ENCODE results near the gene ARIH2. TPM values are rescaled to one million over a fixed set of nuclear protein-coding genes. Genes with fewer than 3 reads are reported as not detected.

The ARIH2 gene
- total RNA-seq, 1 donor from 2014 or later, result 82.5 TPM

DNA sequence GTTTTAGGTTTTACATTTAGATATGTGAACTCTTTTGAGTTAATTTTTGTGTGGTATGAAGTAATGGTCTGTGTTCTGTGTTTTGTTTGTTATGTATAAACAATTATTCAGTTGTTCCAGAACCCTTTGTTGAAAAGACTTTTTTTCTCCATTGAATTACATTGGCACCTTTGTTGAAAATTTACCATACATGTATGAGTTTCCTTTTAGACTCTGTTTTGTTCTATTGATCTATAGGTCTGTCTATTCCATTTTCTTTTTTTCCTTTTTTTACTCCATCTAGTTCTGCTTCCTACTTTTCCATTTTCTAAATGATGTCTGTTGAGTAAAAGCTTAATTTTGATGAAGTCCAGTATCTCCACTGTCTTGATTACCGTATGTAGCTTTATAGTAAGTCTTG is 31.4 kb downstream of the ARIH2 start:
- no peak overlapping the region for H3K27ac Mint-ChIP-seq (ENCODE audit: unreplicated experiment)
- DNase-seq (ENCODE audit: extremely low spot score, unreplicated experiment), result no peak
- peaks cover 14% of the 10 kb centered on the region for H3K36me3 Mint-ChIP-seq (ENCODE audit: unreplicated experiment)

DNA sequence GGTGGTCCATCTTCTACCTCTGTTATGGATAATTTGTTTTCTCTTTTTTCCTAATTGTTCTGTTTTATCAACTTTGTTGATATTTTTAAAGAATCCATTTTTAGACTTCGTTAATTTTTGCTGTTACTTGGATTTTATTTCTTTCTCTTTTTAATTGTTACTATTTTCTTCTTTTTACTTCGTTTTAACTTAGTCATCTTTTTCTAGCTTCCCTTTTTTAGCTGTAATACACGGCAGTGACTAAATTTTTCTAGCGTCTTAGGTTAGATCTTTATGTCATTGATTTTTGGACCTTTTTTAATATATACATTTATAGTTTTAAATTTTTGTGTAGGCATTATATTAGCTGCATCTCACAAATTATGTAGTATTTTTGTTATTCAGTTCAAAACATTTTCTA is 33.1 kb downstream of the ARIH2 start:
- Mint-ChIP-seq H3K27me3 (ENCODE audit: unreplicated experiment) (no peaks in the 10 kb centered on the region), H3K9me3 (ENCODE audit: unreplicated experiment) (no peaks in the 10 kb centered on the region), H3K36me3 (ENCODE audit: unreplicated experiment) (peaks cover 15% of the 10 kb centered on the region), H3K4me3 (ENCODE audit: unreplicated experiment) (no peak overlapping the region), H3K27ac (ENCODE audit: unreplicated experiment) (no peak overlapping the region), H3K4me1 (ENCODE audit: unreplicated experiment) (peaks cover 12% of the 10 kb centered on the region)
- TF ChIP-seq, protein P1, sequence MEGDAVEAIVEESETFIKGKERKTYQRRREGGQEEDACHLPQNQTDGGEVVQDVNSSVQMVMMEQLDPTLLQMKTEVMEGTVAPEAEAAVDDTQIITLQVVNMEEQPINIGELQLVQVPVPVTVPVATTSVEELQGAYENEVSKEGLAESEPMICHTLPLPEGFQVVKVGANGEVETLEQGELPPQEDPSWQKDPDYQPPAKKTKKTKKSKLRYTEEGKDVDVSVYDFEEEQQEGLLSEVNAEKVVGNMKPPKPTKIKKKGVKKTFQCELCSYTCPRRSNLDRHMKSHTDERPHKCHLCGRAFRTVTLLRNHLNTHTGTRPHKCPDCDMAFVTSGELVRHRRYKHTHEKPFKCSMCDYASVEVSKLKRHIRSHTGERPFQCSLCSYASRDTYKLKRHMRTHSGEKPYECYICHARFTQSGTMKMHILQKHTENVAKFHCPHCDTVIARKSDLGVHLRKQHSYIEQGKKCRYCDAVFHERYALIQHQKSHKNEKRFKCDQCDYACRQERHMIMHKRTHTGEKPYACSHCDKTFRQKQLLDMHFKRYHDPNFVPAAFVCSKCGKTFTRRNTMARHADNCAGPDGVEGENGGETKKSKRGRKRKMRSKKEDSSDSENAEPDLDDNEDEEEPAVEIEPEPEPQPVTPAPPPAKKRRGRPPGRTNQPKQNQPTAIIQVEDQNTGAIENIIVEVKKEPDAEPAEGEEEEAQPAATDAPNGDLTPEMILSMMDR (IDR thresholded peaks at IDR 0.05), result no peak
- DNase-seq (ENCODE audit: extremely low spot score, unreplicated experiment), result no peak

More for the DNA sequence above, 31.4 kb downstream of the ARIH2 start:
- TF ChIP-seq, protein P1 (IDR thresholded peaks at IDR 0.05), result no peak
- Mint-ChIP-seq H3K4me3 (ENCODE audit: unreplicated experiment) (no peak overlapping the region), H3K27me3 (ENCODE audit: unreplicated experiment) (no peaks in the 10 kb centered on the region), H3K4me1 (ENCODE audit: unreplicated experiment) (peaks cover 10% of the 10 kb centered on the region), H3K9me3 (ENCODE audit: unreplicated experiment) (no peaks in the 10 kb centered on the region)

DNA sequence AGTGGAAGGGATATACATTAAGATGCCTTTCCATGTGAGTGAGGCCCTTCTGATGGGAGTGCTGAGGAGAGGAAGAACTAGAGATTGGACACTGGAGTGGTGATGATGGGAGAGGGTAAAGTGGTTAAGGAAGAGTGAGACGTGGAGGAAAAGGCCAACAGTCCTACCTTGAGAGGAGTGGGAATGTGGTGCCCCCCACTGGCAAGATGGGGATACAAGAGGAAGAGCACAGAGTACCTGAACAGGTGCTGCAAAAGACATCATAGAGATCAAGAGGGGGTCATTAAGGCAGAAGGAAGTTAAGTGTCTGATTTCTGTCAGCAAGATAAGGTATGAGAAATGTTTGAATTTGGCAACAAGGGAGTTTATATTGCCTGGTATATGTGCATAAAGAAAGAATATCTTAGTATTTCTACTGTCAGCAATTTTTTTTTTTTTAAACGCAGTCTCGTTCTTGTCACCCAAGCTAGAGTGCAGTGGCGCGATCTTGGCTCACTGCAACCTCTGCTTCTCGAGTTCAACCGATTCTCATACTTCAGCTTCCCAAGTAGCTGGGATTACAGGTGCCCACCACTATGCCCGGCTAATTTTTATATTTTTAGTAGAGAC is 34.0 kb downstream of the ARIH2 start:
- no peak for DNase-seq (ENCODE audit: extremely low spot score, unreplicated experiment)
- H3K4me3 Mint-ChIP-seq (ENCODE audit: unreplicated experiment), result no peak overlapping the region
- no peaks in the 10 kb centered on the region for H3K9me3 Mint-ChIP-seq (ENCODE audit: unreplicated experiment)
- H3K36me3 Mint-ChIP-seq (ENCODE audit: unreplicated experiment), result peaks cover 18% of the 10 kb centered on the region
- H3K27me3 Mint-ChIP-seq (ENCODE audit: unreplicated experiment), result no peaks in the 10 kb centered on the region
- no peak overlapping the region for H3K27ac Mint-ChIP-seq (ENCODE audit: unreplicated experiment)
- H3K4me1 Mint-ChIP-seq (ENCODE audit: unreplicated experiment), result peaks cover 12% of the 10 kb centered on the region
- TF ChIP-seq, protein P1 (IDR thresholded peaks at IDR 0.05), result peak; percentile 45

DNA sequence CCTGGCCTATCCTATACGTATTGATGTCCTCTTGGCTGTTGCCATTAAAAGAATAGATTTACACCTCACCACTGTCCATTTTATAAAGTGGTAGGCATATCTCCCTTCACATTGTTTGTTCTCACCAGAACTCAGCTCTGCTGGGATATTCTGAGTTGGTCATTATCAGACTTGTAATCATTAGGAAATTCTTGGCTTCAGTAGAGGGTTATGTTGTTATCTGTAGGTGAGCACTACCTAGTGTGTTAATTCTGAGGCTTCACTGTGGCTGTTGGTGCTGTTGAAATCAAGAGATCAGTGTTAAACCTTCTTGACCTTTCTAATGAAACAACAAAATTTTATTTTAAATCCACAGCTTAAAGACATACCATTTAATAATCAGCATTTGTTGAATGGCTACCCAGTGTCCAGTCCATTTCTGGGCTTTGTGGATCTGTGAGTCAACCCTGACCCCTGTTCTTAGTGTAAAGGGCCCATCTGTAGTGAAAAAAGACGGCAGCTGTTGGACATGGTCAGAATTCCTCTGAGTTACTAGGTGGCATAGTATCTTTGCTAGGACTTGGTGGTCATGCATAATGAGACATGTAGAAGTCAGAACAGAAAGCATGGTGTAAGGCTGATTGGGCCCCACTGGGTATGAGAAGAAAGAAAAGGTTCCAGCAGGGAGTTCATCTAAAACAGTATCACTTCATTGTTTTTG is 38.5 kb downstream of the ARIH2 start:
- DNase-seq (ENCODE audit: extremely low spot score, unreplicated experiment), result no peak
- Mint-ChIP-seq H3K27me3 (ENCODE audit: unreplicated experiment) (no peaks in the 10 kb centered on the region), H3K9me3 (ENCODE audit: unreplicated experiment) (no peaks in the 10 kb centered on the region), H3K36me3 (ENCODE audit: unreplicated experiment) (peaks cover 16% of the 10 kb centered on the region), H3K4me3 (ENCODE audit: unreplicated experiment) (no peak overlapping the region), H3K4me1 (ENCODE audit: unreplicated experiment) (peaks cover 7% of the 10 kb centered on the region), H3K27ac (ENCODE audit: unreplicated experiment) (no peak overlapping the region)
- TF ChIP-seq, protein P1 (IDR thresholded peaks at IDR 0.05), result no peak

DNA sequence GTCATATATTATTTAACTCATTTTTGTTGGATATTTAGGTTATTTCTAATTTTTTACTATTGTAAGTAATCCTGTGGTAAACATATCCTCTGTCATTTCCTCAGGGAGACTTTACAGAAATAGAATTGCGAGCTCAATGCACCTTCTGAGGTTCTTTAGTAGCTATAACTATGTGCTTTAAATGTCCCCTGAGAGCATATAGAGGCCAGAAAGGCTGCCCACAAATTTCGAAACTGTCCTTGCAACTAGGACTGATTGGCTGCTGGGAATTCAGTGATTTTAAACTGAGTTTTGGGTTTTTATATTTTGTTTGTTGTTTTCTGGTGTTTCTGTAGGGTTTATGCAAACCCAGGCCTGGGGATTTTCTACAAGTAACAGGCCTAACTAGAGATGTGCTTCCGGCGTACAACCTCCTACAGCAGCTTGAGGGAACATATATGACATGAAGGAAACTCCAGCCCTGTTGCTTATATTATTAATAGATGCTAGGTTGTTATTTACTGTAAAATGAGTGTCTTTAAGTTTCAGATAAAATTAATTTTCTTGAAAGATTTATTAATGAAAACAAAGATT is 42.3 kb downstream of the ARIH2 start:
- H3K4me3 Mint-ChIP-seq (ENCODE audit: unreplicated experiment), result no peak overlapping the region
- no peak overlapping the region for H3K27ac Mint-ChIP-seq (ENCODE audit: unreplicated experiment)
- TF ChIP-seq, protein P1 (IDR thresholded peaks at IDR 0.05), result no peak
- no peaks in the 10 kb centered on the region for H3K27me3 Mint-ChIP-seq (ENCODE audit: unreplicated experiment)
- H3K36me3 Mint-ChIP-seq (ENCODE audit: unreplicated experiment), result peaks cover 21% of the 10 kb centered on the region
- H3K4me1 Mint-ChIP-seq (ENCODE audit: unreplicated experiment), result peaks cover 6% of the 10 kb centered on the region
- no peaks in the 10 kb centered on the region for H3K9me3 Mint-ChIP-seq (ENCODE audit: unreplicated experiment)
- no peak for DNase-seq (ENCODE audit: extremely low spot score, unreplicated experiment)

All from osteocyte (in vitro differentiated cells).